ENCODE measurements around the gene ADCY9. TPM values are rescaled to one million over a fixed set of nuclear protein-coding genes. Genes with fewer than 3 reads are reported as not detected.

Gene ADCY9
- total RNA-seq, 1 experiment from 2014 or later, result 4.7 TPM

GRCh38 chr16:4057439-4057877, 58.8 kb downstream of the ADCY9 start:
- H3K4me2 ChIP-seq (ENCODE audit: insufficient read depth, insufficient read length, low read length), result no peak overlapping the region
- no peaks in the 10 kb centered on the region for H4K20me1 ChIP-seq (ENCODE audit: control insufficient read depth, insufficient read depth, insufficient read length)
- H2BK20ac ChIP-seq (ENCODE audit: low read depth, low read length, poor library complexity, severe bottlenecking), result no peak overlapping the region
- peaks cover 5 to 10% of the 10 kb centered on the region in 2 experiments; a peak in 4 of 5 replicates for H3K9me3 Mint-ChIP-seq
- H3K4me1 ChIP-seq (ENCODE audit: insufficient read depth, low read length), result no peaks in the 10 kb centered on the region
- no peak overlapping the region for H3K27ac ChIP-seq (ENCODE audit: insufficient read length, low read depth, low read length)
- no peak overlapping the region for H2BK120ac ChIP-seq (ENCODE audit: low read depth, low read length, poor library complexity, severe bottlenecking)
- no peaks in the 10 kb centered on the region for H3K79me1 ChIP-seq (ENCODE audit: insufficient read depth, low read depth, low read length, poor library complexity, severe bottlenecking)
- H3K36me3 Mint-ChIP-seq (ENCODE audit: insufficient read depth in 1 of 3, low read depth in 3 of 3), result peaks cover 0 to 10% (median 4%) of the 10 kb centered on the region in 3 experiments; a peak in 2 of 7 replicates
- no peak overlapping the region for H2AK5ac ChIP-seq (ENCODE audit: insufficient read length, low read length)
- no peak overlapping the region for H3T11ph ChIP-seq (ENCODE audit: low read length)
- no peak overlapping the region for H4K8ac ChIP-seq (replicated peaks; ENCODE audit: insufficient read length, low read depth, low read length)
- no peak for TF ChIP-seq CTCF (conservative IDR thresholded peaks at IDR 0.05)
- no peak overlapping the region for H3K56ac ChIP-seq (ENCODE audit: insufficient read length, low read depth, low read length)
- no peak overlapping the region for H2AFZ ChIP-seq (ENCODE audit: low read length)
- no peak for DNase-seq
- no peaks in the 10 kb centered on the region for H3K27me3 ChIP-seq (ENCODE audit: insufficient read depth, low read length)
- no peak overlapping the region for H2BK15ac ChIP-seq (ENCODE audit: low read depth, low read length)
- no peak overlapping the region for H3K4ac ChIP-seq (ENCODE audit: low read depth, low read length)
- no peak overlapping the region for H3K9ac ChIP-seq (ENCODE audit: extremely low read depth, insufficient read length, low read length)
- no peak overlapping the region for H3K4me3 Mint-ChIP-seq
- no peak overlapping the region for H3K18ac ChIP-seq (ENCODE audit: insufficient read length, low read depth, low read length)
- no CpG with 5 or more reads among the region's 17 CpGs for WGBS (ENCODE audit: extremely low coverage, insufficient read length, low lambda C conversion rate)
- peaks cover 19 to 28% of the 10 kb centered on the region in 2 experiments for H3K4me1 Mint-ChIP-seq
- no peak overlapping the region for H3K23ac ChIP-seq (ENCODE audit: insufficient read length, low read depth, low read length)
- no peak overlapping the region for H2BK12ac ChIP-seq (ENCODE audit: insufficient read length, low read depth, low read length)
- H4K91ac ChIP-seq (ENCODE audit: insufficient read length, low read depth, low read length), result no peak overlapping the region
- H4K5ac ChIP-seq (ENCODE audit: insufficient read length, low read depth, low read length), result no peak overlapping the region
- no peaks in the 10 kb centered on the region for H3K9me3 ChIP-seq (ENCODE audit: control insufficient read depth, low read depth, low read length)
- peak overlapping the region in 1 of 3 experiments; percentile 19; a peak in 3 of 7 replicates for H3K27ac Mint-ChIP-seq
- no peaks in the 10 kb centered on the region for H3K23me2 ChIP-seq (ENCODE audit: insufficient read length, low read depth, low read length, poor library complexity, severe bottlenecking)
- H3K27me3 Mint-ChIP-seq (ENCODE audit: low read depth), result no peaks in the 10 kb centered on the region
- H3K14ac ChIP-seq (ENCODE audit: insufficient read depth, low read length), result no peak overlapping the region
- H3K79me2 ChIP-seq (ENCODE audit: insufficient read depth, low read length), result no peaks in the 10 kb centered on the region
- H2BK5ac ChIP-seq (ENCODE audit: insufficient read length, low read length), result no peak overlapping the region

All from H9 (cell line).